Loucy (cell line): ENCODE measurements around the gene TRIP13.

ENCODE experiments used
- H2AFZ ChIP-seq: fragments of 200-600 bp; sonication (generic); 2 replicates; pipeline ENCODE4 v1.6.0; 2016; ENCODE audit warnings: antibody characterized with exemption, mild to moderate bottlenecking, low read length, moderate library complexity
- H3F3A ChIP-seq: fragments of 200-600 bp; 2 replicates; pipeline ENCODE4 v1.6.0; 2016; ENCODE audit warnings: antibody characterized with exemption, low read depth, mild to moderate bottlenecking
- H3K27me3 ChIP-seq: fragments of 200-600 bp; sonication (generic); 2 replicates; pipeline ENCODE4 v1.6.1; 2014; ENCODE audit warnings: low read length, mild to moderate bottlenecking; ENCODE audit not compliant: insufficient read depth, poor library complexity, severe bottlenecking
- H3K36me3 ChIP-seq: fragments of 200-600 bp; sonication (generic); 2 replicates; pipeline ENCODE4 v1.6.1; 2016; ENCODE audit warnings: low read length; ENCODE audit not compliant: insufficient read depth
- H3K4me1 ChIP-seq: fragments of 200-600 bp; sonication (generic); 2 replicates; pipeline ENCODE4 v1.5.1; 2014; ENCODE audit warnings: low read length, mild to moderate bottlenecking; ENCODE audit not compliant: insufficient read depth, poor library complexity, severe bottlenecking
- H3K4me2 ChIP-seq: fragments of 200-600 bp; sonication (generic); 2 replicates; pipeline ENCODE4 v1.6.0; 2014; ENCODE audit warnings: antibody characterized with exemption, low read length, low read depth, mild to moderate bottlenecking; ENCODE audit not compliant: poor library complexity, severe bottlenecking
- H3K4me3 ChIP-seq: fragments of 200-600 bp; sonication (generic); 2 replicates; pipeline ENCODE4 v1.5.1; 2014; ENCODE audit warnings: low read length, mild to moderate bottlenecking, mixed read lengths; ENCODE audit not compliant: poor library complexity, severe bottlenecking
- H3K79me2 ChIP-seq: fragments of 200-600 bp; sonication (generic); 2 replicates; pipeline ENCODE4 v1.6.1; 2014; ENCODE audit warnings: low read length; ENCODE audit not compliant: insufficient read depth
- H3K9ac ChIP-seq: fragments of 200-600 bp; sonication (generic); 2 replicates; pipeline ENCODE4 v1.6.0; 2014; ENCODE audit warnings: mild to moderate bottlenecking, low read depth, low read length, moderate library complexity; ENCODE audit not compliant: poor library complexity, severe bottlenecking
- H3K9me2 ChIP-seq: fragments of 200-600 bp; sonication (generic); replicated peaks from 2 replicates; pipeline ENCODE4 v1.6.1; 2016; ENCODE audit warnings: low read depth, low read length, mixed read lengths
- H3K9me3 ChIP-seq: fragments of 200-600 bp; sonication (generic); 2 replicates; pipeline ENCODE4 v1.6.1; 2014; ENCODE audit warnings: mild to moderate bottlenecking, antibody characterized with exemption, low read length, low read depth; ENCODE audit not compliant: insufficient read depth
- H4K20me1 ChIP-seq: fragments of 200-600 bp; sonication (generic); 2 replicates; pipeline ENCODE4 v1.6.0; 2014; ENCODE audit warnings: antibody characterized with exemption, low read length, mild to moderate bottlenecking; ENCODE audit not compliant: insufficient read depth, poor library complexity, severe bottlenecking
- CTCF ChIP-seq: fragments of 200-600 bp; sonication (generic); conservative IDR thresholded peaks from 2 replicates; pipeline ENCODE4 v1.5.1; 2014; ENCODE audit warnings: mild to moderate bottlenecking, antibody characterized with exemption, low read length
- EZH2phosphoT487 ChIP-seq: fragments of 200-600 bp; IDR thresholded peaks from 2 replicates; pipeline ENCODE4 v1.6.1; 2018; ENCODE audit warnings: antibody characterized with exemption, mild to moderate bottlenecking, moderate library complexity, borderline replicate concordance

The TRIP13 gene

GRCh38 chr5:891117-891836, 1.4 kb upstream of the TRIP13 start:
- TF ChIP-seq CTCF (no peak), EZH2phosphoT487 (no peak)

GRCh38 chr5:891837-892393, 769 bp upstream of the TRIP13 start:
- Histone ChIP-seq H3F3A (no peaks in the 10 kb centered on the region), H3K36me3 (peaks cover 25% of the 10 kb centered on the region; the same call in 1 of the 2 replicates), H3K79me2 (peaks cover 70% of the 10 kb centered on the region), H4K20me1 (peaks cover 9% of the 10 kb centered on the region), H3K9me2 (no peaks in the 10 kb centered on the region), H3K4me1 (peaks cover 61% of the 10 kb centered on the region), H3K27me3 (no peaks in the 10 kb centered on the region), H3K9ac (peak overlapping the region; percentile 97), H3K4me3 (peak overlapping the region; percentile 99), H3K9me3 (no peaks in the 10 kb centered on the region), H2AFZ (peak overlapping the region; percentile 85), H3K4me2 (peak overlapping the region; percentile 100)
- TF ChIP-seq EZH2phosphoT487: no peak
- no peak for TF ChIP-seq CTCF

More at GRCh38 chr5:891117-891836, 1.4 kb upstream of the TRIP13 start:
- Histone ChIP-seq H3F3A (no peaks in the 10 kb centered on the region), H3K36me3 (peaks cover 31% of the 10 kb centered on the region; the same call in 1 of the 2 replicates), H3K79me2 (peaks cover 70% of the 10 kb centered on the region), H3K27me3 (no peaks in the 10 kb centered on the region), H3K4me1 (peaks cover 61% of the 10 kb centered on the region), H3K9ac (peak overlapping the region; percentile 97), H3K4me3 (peak overlapping the region; percentile 99), H4K20me1 (peaks cover 9% of the 10 kb centered on the region), H3K9me3 (no peaks in the 10 kb centered on the region), H2AFZ (no peak overlapping the region), H3K9me2 (no peaks in the 10 kb centered on the region), H3K4me2 (peak overlapping the region; percentile 100)

- no peaks in the 10 kb centered on the region for H3K9me3 ChIP-seq
- peak overlapping the region; percentile 100 for H3K4me2 ChIP-seq
- H3K79me2 ChIP-seq: peaks cover 70% of the 10 kb centered on the region
- H3K27me3 ChIP-seq: no peaks in the 10 kb centered on the region
- peaks cover 9% of the 10 kb centered on the region for H4K20me1 ChIP-seq
- H3K36me3 ChIP-seq: peaks cover 13% of the 10 kb centered on the region; the same call in 1 of the 2 replicates
- peak overlapping the region; percentile 97 for H3K9ac ChIP-seq
- peaks cover 61% of the 10 kb centered on the region for H3K4me1 ChIP-seq
- peak overlapping the region; percentile 85 for H2AFZ ChIP-seq
- no peaks in the 10 kb centered on the region for H3K9me2 ChIP-seq
- H3F3A ChIP-seq: no peaks in the 10 kb centered on the region
- no peak for TF ChIP-seq EZH2phosphoT487
- peak overlapping the region; percentile 99 for H3K4me3 ChIP-seq
These were observed 438 bp downstream of the TRIP13 start for GRCh38 chr5:893137-893506.
